HEK293 (cell line): ENCODE measurements around the gene ACHE.

ENCODE experiments used
- ZFP37 ChIP-seq: fragments of 450-650 bp; formaldehyde crosslinking; IDR thresholded peaks from 2 replicates; pipeline ENCODE4 v1.5.1; 2016; ENCODE audit warnings: missing biosample characterization, missing genetic modification characterization
- ZNF530 ChIP-seq: fragments of 450-650 bp; formaldehyde crosslinking; IDR thresholded peaks from 2 replicates; pipeline ENCODE4 v1.5.1; 2016; ENCODE audit warnings: low read depth, missing biosample characterization, missing genetic modification characterization
- ZNF670 ChIP-seq: fragments of 450-650 bp; formaldehyde crosslinking; IDR thresholded peaks from 2 replicates; pipeline ENCODE4 v1.5.1; 2016; ENCODE audit warnings: missing biosample characterization, missing genetic modification characterization, low read depth
- ZNF76 ChIP-seq: fragments of 450-650 bp; formaldehyde crosslinking; IDR thresholded peaks from 2 replicates; pipeline ENCODE4; 2016; ENCODE audit warnings: low read depth, missing biosample characterization, missing genetic modification characterization, borderline replicate concordance
- TF ChIP-seq, protein P1 (sequence below): fragments of 450-650 bp; formaldehyde crosslinking; IDR thresholded peaks from 2 replicates; pipeline ENCODE4 v1.5.1; 2016; ENCODE audit warnings: missing biosample characterization, missing genetic modification characterization
- TF ChIP-seq, protein P2 (sequence below): fragments of 450-650 bp; IDR thresholded peaks from 2 replicates; pipeline ENCODE4 v1.5.1; 2018; ENCODE audit warnings: missing biosample characterization, mild to moderate bottlenecking, missing genetic modification characterization
- TF ChIP-seq, protein P3 (sequence below): fragments of 450-650 bp; formaldehyde crosslinking; IDR thresholded peaks from 2 replicates; pipeline ENCODE4 v1.5.1; 2016; ENCODE audit warnings: missing biosample characterization, missing genetic modification characterization

DNA sequence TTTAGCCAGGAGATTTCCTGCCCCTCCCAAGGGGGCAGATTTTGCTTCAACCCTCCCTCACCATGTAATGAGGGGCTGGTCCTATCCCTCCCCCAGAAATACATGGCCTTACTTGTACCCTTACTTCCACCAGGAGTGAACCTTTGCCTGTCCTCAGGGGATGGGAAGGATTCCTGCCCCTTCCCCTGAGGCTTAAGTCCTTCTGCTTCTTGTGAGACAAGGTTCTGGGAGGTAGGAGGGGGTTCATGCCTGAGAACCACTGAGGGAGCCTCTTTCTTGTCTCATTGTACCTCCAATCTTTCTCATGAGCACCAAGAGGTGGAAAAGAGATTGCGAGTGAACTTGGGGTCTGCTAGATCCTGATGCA, 34.1 kb upstream of the ACHE start:
- TF ChIP-seq ZNF76 (tag by site-specific recombination) (no peak), ZNF530 (tag by site-specific recombination) (no peak), ZFP37 (tag by site-specific recombination) (no peak), ZNF670 (tag by site-specific recombination) (no peak)
- TF ChIP-seq, protein P1, sequence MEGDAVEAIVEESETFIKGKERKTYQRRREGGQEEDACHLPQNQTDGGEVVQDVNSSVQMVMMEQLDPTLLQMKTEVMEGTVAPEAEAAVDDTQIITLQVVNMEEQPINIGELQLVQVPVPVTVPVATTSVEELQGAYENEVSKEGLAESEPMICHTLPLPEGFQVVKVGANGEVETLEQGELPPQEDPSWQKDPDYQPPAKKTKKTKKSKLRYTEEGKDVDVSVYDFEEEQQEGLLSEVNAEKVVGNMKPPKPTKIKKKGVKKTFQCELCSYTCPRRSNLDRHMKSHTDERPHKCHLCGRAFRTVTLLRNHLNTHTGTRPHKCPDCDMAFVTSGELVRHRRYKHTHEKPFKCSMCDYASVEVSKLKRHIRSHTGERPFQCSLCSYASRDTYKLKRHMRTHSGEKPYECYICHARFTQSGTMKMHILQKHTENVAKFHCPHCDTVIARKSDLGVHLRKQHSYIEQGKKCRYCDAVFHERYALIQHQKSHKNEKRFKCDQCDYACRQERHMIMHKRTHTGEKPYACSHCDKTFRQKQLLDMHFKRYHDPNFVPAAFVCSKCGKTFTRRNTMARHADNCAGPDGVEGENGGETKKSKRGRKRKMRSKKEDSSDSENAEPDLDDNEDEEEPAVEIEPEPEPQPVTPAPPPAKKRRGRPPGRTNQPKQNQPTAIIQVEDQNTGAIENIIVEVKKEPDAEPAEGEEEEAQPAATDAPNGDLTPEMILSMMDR (tag by site-specific recombination), result no peak
- TF ChIP-seq, protein P2, sequence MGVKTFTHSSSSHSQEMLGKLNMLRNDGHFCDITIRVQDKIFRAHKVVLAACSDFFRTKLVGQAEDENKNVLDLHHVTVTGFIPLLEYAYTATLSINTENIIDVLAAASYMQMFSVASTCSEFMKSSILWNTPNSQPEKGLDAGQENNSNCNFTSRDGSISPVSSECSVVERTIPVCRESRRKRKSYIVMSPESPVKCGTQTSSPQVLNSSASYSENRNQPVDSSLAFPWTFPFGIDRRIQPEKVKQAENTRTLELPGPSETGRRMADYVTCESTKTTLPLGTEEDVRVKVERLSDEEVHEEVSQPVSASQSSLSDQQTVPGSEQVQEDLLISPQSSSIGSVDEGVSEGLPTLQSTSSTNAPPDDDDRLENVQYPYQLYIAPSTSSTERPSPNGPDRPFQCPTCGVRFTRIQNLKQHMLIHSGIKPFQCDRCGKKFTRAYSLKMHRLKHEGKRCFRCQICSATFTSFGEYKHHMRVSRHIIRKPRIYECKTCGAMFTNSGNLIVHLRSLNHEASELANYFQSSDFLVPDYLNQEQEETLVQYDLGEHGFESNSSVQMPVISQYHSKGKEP, result no peak
- TF ChIP-seq, protein P3, sequence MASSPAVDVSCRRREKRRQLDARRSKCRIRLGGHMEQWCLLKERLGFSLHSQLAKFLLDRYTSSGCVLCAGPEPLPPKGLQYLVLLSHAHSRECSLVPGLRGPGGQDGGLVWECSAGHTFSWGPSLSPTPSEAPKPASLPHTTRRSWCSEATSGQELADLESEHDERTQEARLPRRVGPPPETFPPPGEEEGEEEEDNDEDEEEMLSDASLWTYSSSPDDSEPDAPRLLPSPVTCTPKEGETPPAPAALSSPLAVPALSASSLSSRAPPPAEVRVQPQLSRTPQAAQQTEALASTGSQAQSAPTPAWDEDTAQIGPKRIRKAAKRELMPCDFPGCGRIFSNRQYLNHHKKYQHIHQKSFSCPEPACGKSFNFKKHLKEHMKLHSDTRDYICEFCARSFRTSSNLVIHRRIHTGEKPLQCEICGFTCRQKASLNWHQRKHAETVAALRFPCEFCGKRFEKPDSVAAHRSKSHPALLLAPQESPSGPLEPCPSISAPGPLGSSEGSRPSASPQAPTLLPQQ (tag by site-specific recombination), result no peak
